ENCODE results near the gene CDH23. TPM values are rescaled to one million over a fixed set of nuclear protein-coding genes. Genes with fewer than 3 reads are reported as not detected.

Gene CDH23
- total RNA-seq, 2 donors from 2014 or later, result 3.9 to 74.8 TPM

DNA sequence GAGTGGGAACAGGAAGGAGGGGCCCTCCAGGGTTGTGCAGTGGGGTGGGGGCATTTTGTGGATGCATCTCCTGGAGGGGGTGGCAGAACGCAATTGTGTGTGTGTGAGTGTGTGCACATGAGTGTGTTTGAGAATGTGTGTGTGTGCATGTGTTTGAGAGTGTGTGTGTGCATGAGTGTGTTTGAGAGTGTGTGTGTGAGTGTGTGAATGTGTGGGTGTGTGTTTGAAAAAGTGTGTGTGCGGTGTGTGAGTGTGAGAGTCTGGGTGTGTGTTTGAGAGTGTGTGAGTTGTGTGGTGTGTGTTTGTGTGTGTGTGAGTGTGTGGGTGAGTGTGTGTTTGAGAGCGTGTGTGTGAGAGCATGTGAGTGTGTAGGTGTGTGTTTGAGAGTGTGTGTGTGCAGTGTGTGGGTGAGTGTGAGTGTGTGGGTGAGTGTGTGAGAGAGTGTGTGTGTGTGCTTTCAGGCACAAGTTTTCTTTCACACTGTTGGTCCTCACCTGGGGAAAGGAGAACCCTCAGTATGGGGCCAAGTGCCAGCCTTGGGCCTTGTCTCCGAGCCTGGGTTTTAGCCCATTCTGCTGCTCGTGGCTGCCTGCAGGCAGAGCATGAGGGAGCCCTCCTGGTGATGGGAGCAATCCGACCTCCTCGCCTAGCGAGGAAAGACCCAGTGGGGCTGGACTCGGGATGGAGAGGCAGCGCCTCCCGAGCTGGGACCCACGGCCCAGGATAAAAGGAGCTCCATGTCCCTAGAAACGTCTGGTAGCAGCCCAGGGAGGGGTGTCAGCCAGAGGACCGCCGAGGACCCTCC lies 35.6 kb downstream of the CDH23 start:
- Histone ChIP-seq H3K4me1 (replicated peaks) (no peaks in the 10 kb centered on the region), H3K9me3 (no peaks in the 10 kb centered on the region), H3K36me3 (no peaks in the 10 kb centered on the region), H3K27me3 (replicated peaks; ENCODE audit: insufficient read depth) (no peaks in the 10 kb centered on the region), H3K4me3 (no peak overlapping the region), H3K27ac (no peak overlapping the region)
- WGBS, result 79% methylated on average over 15 of the region's 15 CpGs
- intact Hi-C loops (cut with DNase I), result no loop called here
- DNase-seq (ENCODE audit: low spot score), result no peak
- no peak for TF ChIP-seq POLR2AphosphoS5 (IDR thresholded peaks at IDR 0.05)
- TF ChIP-seq POLR2A (IDR thresholded peaks at IDR 0.05), result no peak

DNA sequence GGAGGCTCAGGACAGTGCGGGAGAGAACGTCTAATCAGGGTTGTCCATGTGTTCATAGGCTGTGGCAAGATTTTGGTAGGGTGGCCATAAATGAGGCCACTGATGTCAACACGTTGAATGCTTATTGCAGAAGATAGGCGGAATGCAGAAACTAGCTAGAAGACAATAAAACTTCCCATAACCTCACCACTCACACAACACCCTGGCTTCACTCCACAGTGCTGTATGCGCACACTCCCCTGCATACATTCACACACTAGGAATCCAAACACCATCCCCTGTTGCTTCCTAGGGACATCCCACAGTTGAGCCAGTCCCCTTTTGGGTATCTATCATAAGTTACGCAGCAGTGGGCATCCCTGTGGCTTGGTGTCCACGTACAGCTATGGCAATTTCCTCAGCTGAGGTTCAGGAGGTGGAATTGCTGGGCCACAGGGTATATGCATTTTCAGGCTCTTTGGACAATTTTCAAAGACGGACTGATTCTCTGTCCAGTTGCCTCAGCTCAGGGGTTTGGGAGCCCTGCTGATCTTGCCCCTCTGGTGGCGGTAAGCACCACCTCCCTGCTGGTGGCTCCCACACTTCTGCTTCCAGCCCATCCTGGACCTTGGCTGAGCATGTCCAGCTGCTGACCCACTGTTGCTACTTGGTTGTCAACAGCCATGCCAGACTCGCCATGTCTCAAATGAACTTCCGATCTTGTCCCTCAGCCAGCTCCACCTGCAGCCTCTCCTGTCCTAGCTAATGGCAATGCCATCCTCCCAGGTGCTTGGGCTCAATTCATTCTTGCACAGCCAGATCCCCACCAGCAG lies 36.4 kb downstream of the CDH23 start:
- Histone ChIP-seq H3K4me3 (no peak overlapping the region), H3K4me1 (replicated peaks) (no peaks in the 10 kb centered on the region), H3K9me3 (no peaks in the 10 kb centered on the region), H3K36me3 (no peaks in the 10 kb centered on the region), H3K27ac (no peak overlapping the region), H3K27me3 (replicated peaks; ENCODE audit: insufficient read depth) (no peaks in the 10 kb centered on the region)
- no peak for DNase-seq (ENCODE audit: low spot score)
- TF ChIP-seq, protein P1, sequence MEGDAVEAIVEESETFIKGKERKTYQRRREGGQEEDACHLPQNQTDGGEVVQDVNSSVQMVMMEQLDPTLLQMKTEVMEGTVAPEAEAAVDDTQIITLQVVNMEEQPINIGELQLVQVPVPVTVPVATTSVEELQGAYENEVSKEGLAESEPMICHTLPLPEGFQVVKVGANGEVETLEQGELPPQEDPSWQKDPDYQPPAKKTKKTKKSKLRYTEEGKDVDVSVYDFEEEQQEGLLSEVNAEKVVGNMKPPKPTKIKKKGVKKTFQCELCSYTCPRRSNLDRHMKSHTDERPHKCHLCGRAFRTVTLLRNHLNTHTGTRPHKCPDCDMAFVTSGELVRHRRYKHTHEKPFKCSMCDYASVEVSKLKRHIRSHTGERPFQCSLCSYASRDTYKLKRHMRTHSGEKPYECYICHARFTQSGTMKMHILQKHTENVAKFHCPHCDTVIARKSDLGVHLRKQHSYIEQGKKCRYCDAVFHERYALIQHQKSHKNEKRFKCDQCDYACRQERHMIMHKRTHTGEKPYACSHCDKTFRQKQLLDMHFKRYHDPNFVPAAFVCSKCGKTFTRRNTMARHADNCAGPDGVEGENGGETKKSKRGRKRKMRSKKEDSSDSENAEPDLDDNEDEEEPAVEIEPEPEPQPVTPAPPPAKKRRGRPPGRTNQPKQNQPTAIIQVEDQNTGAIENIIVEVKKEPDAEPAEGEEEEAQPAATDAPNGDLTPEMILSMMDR (IDR thresholded peaks at IDR 0.05), result no peak
- TF ChIP-seq POLR2AphosphoS5 (IDR thresholded peaks at IDR 0.05), result no peak
- WGBS, result 85% methylated on average over 11 of the region's 11 CpGs
- intact Hi-C loops (cut with DNase I), result no loop called here

DNA sequence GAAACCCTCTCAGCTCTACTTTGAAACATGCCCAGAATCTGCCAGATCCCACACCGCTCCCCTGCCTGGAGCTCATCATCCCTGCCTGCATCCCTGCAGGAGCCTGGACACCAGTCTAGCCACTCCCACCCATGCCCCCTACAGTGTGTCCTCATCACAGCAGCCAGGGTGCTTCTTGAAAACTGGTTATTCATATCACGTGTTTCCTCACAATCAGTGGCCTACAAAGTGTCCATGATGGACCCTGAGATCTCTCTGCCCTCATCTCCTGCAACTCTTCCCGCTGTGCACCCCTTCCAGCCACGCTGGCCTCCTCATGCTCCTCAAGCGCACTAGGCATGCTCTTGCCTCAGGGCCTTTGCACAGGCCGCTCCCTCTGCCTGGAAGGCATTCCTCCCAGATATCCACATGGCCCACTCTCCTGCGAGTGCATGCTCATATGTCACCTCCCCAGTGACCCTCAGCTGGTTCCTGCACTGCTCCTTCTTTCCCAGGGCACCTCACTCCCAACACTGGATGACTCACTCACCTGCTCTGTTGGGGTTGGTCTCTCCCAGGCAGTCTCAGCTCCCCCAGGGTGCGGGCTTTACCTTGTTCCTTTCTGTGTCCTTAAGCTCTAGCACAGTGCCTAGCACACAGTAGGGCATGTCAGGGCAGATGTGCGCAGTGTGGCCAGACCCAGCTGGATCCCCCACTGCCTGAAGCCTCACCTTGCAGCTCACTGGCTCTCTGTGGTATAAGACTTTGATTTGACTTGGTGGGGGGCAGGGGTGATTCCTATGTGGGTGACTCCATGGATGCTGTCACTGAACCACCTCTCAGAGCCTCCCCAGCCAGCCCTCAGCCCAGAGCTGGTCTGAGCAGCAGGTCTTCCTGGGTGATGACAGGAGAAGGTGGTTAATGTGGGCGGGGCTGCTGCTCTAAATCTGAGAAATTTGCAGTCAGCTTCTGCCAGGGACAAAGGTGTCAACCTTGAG lies 37.3 kb downstream of the CDH23 start:
- H3K36me3 ChIP-seq, result no peaks in the 10 kb centered on the region
- H3K9me3 ChIP-seq, result no peaks in the 10 kb centered on the region
- no peak overlapping the region for H3K27ac ChIP-seq
- no peak for TF ChIP-seq POLR2A (IDR thresholded peaks at IDR 0.05)
- intact Hi-C loops (cut with DNase I), result no loop called here
- no peak for DNase-seq (ENCODE audit: low spot score)
- H3K4me3 ChIP-seq, result no peak overlapping the region
- H3K27me3 ChIP-seq (replicated peaks; ENCODE audit: insufficient read depth), result no peaks in the 10 kb centered on the region
- H3K4me1 ChIP-seq (replicated peaks), result no peaks in the 10 kb centered on the region
- 95% methylated on average over 10 of the region's 10 CpGs for WGBS

GRCh38 chr10:71434760-71435394 lies 38.2 kb downstream of the CDH23 start:
- 91% methylated on average over 4 of the region's 4 CpGs for WGBS
- Histone ChIP-seq H3K4me1 (replicated peaks) (no peaks in the 10 kb centered on the region), H3K9me3 (no peaks in the 10 kb centered on the region), H3K4me3 (no peak overlapping the region), H3K27me3 (replicated peaks; ENCODE audit: insufficient read depth) (no peaks in the 10 kb centered on the region), H3K27ac (no peak overlapping the region), H3K36me3 (no peaks in the 10 kb centered on the region)
- intact Hi-C loops (cut with DNase I), result no loop called here
- DNase-seq (ENCODE audit: low spot score), result no peak
- TF ChIP-seq, protein P1 (IDR thresholded peaks at IDR 0.05), result no peak
- TF ChIP-seq POLR2A (IDR thresholded peaks at IDR 0.05) (no peak), POLR2AphosphoS5 (IDR thresholded peaks at IDR 0.05) (no peak)

DNA sequence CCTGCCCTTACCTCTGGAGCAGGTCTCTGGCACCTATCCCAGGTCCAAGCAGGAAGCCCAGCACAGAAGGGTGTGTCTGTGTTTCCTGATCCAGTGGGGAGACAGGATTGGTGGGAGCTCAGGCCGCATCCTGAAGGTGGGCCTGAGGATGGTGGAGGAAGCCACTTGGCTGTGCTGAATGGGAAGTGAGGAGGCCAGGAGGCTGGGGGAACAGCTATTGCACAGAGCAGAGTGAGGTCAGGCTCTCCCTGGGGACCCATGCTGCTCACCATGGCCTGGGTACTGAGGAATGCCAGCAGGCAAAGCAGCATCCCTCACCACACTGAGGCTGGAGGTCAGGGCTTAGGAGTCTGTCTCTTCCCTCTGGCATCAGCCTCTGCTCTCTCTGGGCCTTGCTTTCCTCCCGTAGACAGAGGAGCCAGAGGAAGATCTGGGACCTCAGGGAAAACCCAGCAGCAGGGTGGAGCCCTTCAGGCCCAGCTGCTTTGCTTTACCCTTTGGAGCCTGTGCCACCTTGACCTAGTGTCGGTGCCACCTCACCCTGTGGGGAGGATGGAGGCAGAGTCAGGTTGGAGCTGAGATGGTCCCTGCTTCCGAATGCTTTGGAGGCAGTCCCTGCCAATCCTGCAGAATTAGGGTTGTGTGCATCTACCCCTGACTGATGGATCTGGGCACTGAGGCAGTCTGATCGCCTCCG lies 39.0 kb downstream of the CDH23 start:
- intact Hi-C loops (cut with DNase I), result no loop called here
- Histone ChIP-seq H3K27me3 (replicated peaks; ENCODE audit: insufficient read depth) (no peaks in the 10 kb centered on the region), H3K4me3 (no peak overlapping the region), H3K27ac (no peak overlapping the region), H3K36me3 (no peaks in the 10 kb centered on the region), H3K4me1 (replicated peaks) (no peaks in the 10 kb centered on the region), H3K9me3 (no peaks in the 10 kb centered on the region)
- WGBS, result 81% methylated on average over 6 of the region's 6 CpGs
- DNase-seq (ENCODE audit: low spot score), result no peak
- TF ChIP-seq, protein P1 (IDR thresholded peaks at IDR 0.05), result no peak
- TF ChIP-seq POLR2A (IDR thresholded peaks at IDR 0.05) (no peak), POLR2AphosphoS5 (IDR thresholded peaks at IDR 0.05) (no peak)
